ENCODE data around the gene BCAP29. TPM values are rescaled to one million over a fixed set of nuclear protein-coding genes. Genes with fewer than 3 reads are reported as not detected.

Gene BCAP29
- total and polyA plus RNA-seq, 2 of the 4 experiments (the other 2 are of a cell fraction), result 33.0 to 35.1 TPM

GRCh38 chr7:107599262-107599661 lies 19.2 kb downstream of the BCAP29 start:
- H3K4me3 ChIP-seq (ENCODE audit: insufficient read depth, low read depth, low read length), result no peak overlapping the region
- no peak overlapping the region for H3K18ac ChIP-seq (ENCODE audit: low read depth, low read length)
- no CpG with 5 or more reads among the region's 1 CpG for WGBS, 2 experiments (ENCODE audit: extremely low coverage in 2 of 2, insufficient read length in 1 of 2)
- ATAC-seq (ENCODE audit: low read depth) (no peak), DNase-seq (no peak)
- no peak overlapping the region for H3K23ac ChIP-seq (ENCODE audit: low read depth, low read length)
- H3K79me1 ChIP-seq (ENCODE audit: low read depth in 1 of 2, low read length in 2 of 2), result peaks cover 0 to 8% of the 10 kb centered on the region in 2 experiments; a peak in 3 of 4 replicates
- in situ Hi-C loops (cut with MboI; ENCODE audit: low sequenced_read_pairs), result no loop called here
- no peak overlapping the region for H3K14ac ChIP-seq (replicated peaks; ENCODE audit: low read depth, low read length)
- peaks cover 10% of the 10 kb centered on the region for H3K36me3 ChIP-seq (ENCODE audit: control insufficient read depth, insufficient read depth, low read length)
- no peaks in the 10 kb centered on the region; the same call in 1 of the 2 replicates for H3K4me1 ChIP-seq (ENCODE audit: control insufficient read depth, insufficient read depth, low read length)
- H2AFZ ChIP-seq (replicated peaks; ENCODE audit: low read length, poor library complexity), result no peak overlapping the region
- H3K9me1 ChIP-seq (ENCODE audit: insufficient read depth, low read length), result peaks cover 3% of the 10 kb centered on the region
- H3K4me2 ChIP-seq (ENCODE audit: low read depth, low read length), result no peak overlapping the region
- no peak overlapping the region for H3K4ac ChIP-seq (ENCODE audit: low read depth, low read length)
- H4K8ac ChIP-seq (ENCODE audit: low read depth in 2 of 2, low read length in 2 of 2), result no peak overlapping the region
- ChIA-PET CTCF (no interaction called here), POLR2A (ENCODE audit: unreplicated experiment) (no interaction called here)
- no peak overlapping the region for H3K56ac ChIP-seq (ENCODE audit: extremely low read depth, insufficient read depth, low read length)
- H2AK9ac ChIP-seq (replicated peaks; ENCODE audit: low read depth, low read length, poor library complexity), result no peak overlapping the region
- no peak overlapping the region for H2AK5ac ChIP-seq (ENCODE audit: low read depth, low read length)
- no TSS peak for BruUV-seq (replicated peaks)
- no peak overlapping the region for H2BK5ac ChIP-seq (ENCODE audit: low read depth, low read length, poor library complexity, severe bottlenecking)
- no peak overlapping the region for H2BK15ac ChIP-seq (ENCODE audit: low read depth, low read length)
- H4K5ac ChIP-seq (ENCODE audit: low read depth, low read length), result no peak overlapping the region
- H3K9me3 ChIP-seq (ENCODE audit: control insufficient read depth, insufficient read depth, low read length), result no peaks in the 10 kb centered on the region
- TF ChIP-seq FOS (IDR thresholded peaks at IDR 0.05; ENCODE audit: low read depth, low read length), result no peak
- no peak for TF ChIP-seq CTCF (conservative IDR thresholded peaks at IDR 0.05; ENCODE audit: low read depth, low read length)
- TF ChIP-seq RAD21 (IDR thresholded peaks at IDR 0.05; ENCODE audit: low read length), result no peak
- TF ChIP-seq MAFK (IDR thresholded peaks at IDR 0.05; ENCODE audit: low read depth, low read length), result no peak
- dilution Hi-C loops (cut with HindIII; ENCODE audit: low sequenced_read_pairs, unreplicated experiment), result no loop called here
- intact Hi-C loops (cut with micrococcal nuclease), result no loop called here
- H4K91ac ChIP-seq (ENCODE audit: insufficient read depth, low read depth, low read length), result no peak overlapping the region
- no peak overlapping the region for H3K9ac ChIP-seq (ENCODE audit: low read depth, low read length)
- no peak overlapping the region for H2BK20ac ChIP-seq (ENCODE audit: low read depth, low read length)
- no peak overlapping the region for H3K27ac ChIP-seq (ENCODE audit: insufficient read depth, low read length)
- no peaks in the 10 kb centered on the region for H3K27me3 ChIP-seq (ENCODE audit: control insufficient read depth, insufficient read depth, low read length)
- no peaks in the 10 kb centered on the region for H4K20me1 ChIP-seq (ENCODE audit: insufficient read depth, low read length)
- H2BK120ac ChIP-seq (ENCODE audit: low read depth, low read length), result no peak overlapping the region
